Tibial nerve (tissue), 3 donors: Measurements from ENCODE around the gene RIMS4.

ENCODE experiments used
- POLR2A ChIP-seq, 2 donors: fragments of 450-650 bp; IDR thresholded peaks; one replicate each; pipeline ENCODE4 v1.6.1; 2017; ENCODE audit warnings: antibody characterized with exemption in 2 of 2, mild to moderate bottlenecking in 2 of 2, moderate library complexity in 2 of 2
- TF ChIP-seq, protein P1 (sequence below), 5 experiments: fragments of 200-600 bp in 3 of 5; fragments of 450-650 bp in 2 of 5; sonication (generic) in 3 of 5; IDR thresholded peaks; one replicate each; pipeline ENCODE4 v1.5.1; 2016 to 2019; ENCODE audit warnings: antibody characterized with exemption in 5 of 5, mild to moderate bottlenecking in 3 of 5, moderate library complexity in 2 of 5

- TF ChIP-seq, protein P1, sequence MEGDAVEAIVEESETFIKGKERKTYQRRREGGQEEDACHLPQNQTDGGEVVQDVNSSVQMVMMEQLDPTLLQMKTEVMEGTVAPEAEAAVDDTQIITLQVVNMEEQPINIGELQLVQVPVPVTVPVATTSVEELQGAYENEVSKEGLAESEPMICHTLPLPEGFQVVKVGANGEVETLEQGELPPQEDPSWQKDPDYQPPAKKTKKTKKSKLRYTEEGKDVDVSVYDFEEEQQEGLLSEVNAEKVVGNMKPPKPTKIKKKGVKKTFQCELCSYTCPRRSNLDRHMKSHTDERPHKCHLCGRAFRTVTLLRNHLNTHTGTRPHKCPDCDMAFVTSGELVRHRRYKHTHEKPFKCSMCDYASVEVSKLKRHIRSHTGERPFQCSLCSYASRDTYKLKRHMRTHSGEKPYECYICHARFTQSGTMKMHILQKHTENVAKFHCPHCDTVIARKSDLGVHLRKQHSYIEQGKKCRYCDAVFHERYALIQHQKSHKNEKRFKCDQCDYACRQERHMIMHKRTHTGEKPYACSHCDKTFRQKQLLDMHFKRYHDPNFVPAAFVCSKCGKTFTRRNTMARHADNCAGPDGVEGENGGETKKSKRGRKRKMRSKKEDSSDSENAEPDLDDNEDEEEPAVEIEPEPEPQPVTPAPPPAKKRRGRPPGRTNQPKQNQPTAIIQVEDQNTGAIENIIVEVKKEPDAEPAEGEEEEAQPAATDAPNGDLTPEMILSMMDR (IDR thresholded peaks at IDR 0.05) = no peak
- TF ChIP-seq POLR2A (IDR thresholded peaks at IDR 0.05) = no peak
Measured at GRCh38 chr20:44784688-44785087, 25.7 kb downstream of the RIMS4 start.
